ENCODE results near the gene RAB6A. TPM values are rescaled to one million over a fixed set of nuclear protein-coding genes. Genes with fewer than 3 reads are reported as not detected.
A peak's percentile ranks its signal among the peaks of the same experiment; 100 is the strongest.

The RAB6A gene
- total RNA-seq, 4 donors from 2014 or later = 49.0 to 232 (median 206) TPM

GRCh38 chr11:73716153-73717056, 44.5 kb downstream of the RAB6A start:
- TF ChIP-seq CTCF (IDR thresholded peaks at IDR 0.05) (no peak), POLR2A (IDR thresholded peaks at IDR 0.05) (no peak), POLR2AphosphoS5 (IDR thresholded peaks at IDR 0.05) (no peak), EP300 (IDR thresholded peaks at IDR 0.05; ENCODE audit: low read depth) (no peak)
- Histone ChIP-seq H3K27me3 (no peaks in the 10 kb centered on the region), H3K4me1 (peaks cover 0 to 9% (median 1%) of the 10 kb centered on the region in 4 donors), H3K27ac (no peak overlapping the region), H3K9me3 (no peaks in the 10 kb centered on the region), H3K36me3 (peaks cover 0 to 18% (median 5%) of the 10 kb centered on the region in 4 donors), H3K4me3 (no peak overlapping the region)
- intact Hi-C loops (cut with DNase I; ENCODE audit: low total_unique reads) (no loop called here), in situ Hi-C loops (cut with MboI; ENCODE audit: low pct_ligation_motif_present in 1 of 4, low pct_unique_long_range_greater_than_20kb in 1 of 4, low sequenced_read_pairs in 3 of 4) (no loop called here)
- 50 to 78% methylated on average over 1 of the region's 1 CpG for WGBS, 2 donors (ENCODE audit: low coverage in 1 of 2)
- DNase-seq = no peak

- Histone ChIP-seq H3K36me3 (peaks cover 0 to 18% (median 5%) of the 10 kb centered on the region in 4 donors), H3K27me3 (no peaks in the 10 kb centered on the region), H3K4me1 (peaks cover 0 to 9% (median 1%) of the 10 kb centered on the region in 4 donors), H3K9me3 (no peaks in the 10 kb centered on the region), H3K4me3 (no peak overlapping the region), H3K27ac (no peak overlapping the region)
- WGBS, 2 donors (ENCODE audit: low coverage in 1 of 2) = 63 to 90% methylated on average over 2 of the region's 2 CpGs
- TF ChIP-seq POLR2A (IDR thresholded peaks at IDR 0.05) = no peak
- no peak for TF ChIP-seq EP300 (IDR thresholded peaks at IDR 0.05; ENCODE audit: low read depth)
- no peak for TF ChIP-seq POLR2AphosphoS5 (IDR thresholded peaks at IDR 0.05)
- no peak for TF ChIP-seq CTCF (IDR thresholded peaks at IDR 0.05)
- in situ Hi-C loops (cut with MboI; ENCODE audit: low pct_ligation_motif_present in 1 of 4, low pct_unique_long_range_greater_than_20kb in 1 of 4, low sequenced_read_pairs in 3 of 4) = no loop called here
- intact Hi-C loops (cut with DNase I; ENCODE audit: low total_unique reads) = no loop called here
- DNase-seq = no peak
Measured at GRCh38 chr11:73715541-73715940, 45.3 kb downstream of the RAB6A start.

- no peak for TF ChIP-seq POLR2AphosphoS5 (IDR thresholded peaks at IDR 0.05)
- TF ChIP-seq POLR2A (IDR thresholded peaks at IDR 0.05) = no peak
- TF ChIP-seq EP300 (IDR thresholded peaks at IDR 0.05; ENCODE audit: low read depth) = no peak
- Histone ChIP-seq H3K27ac (no peak overlapping the region), H3K4me3 (no peak overlapping the region), H3K36me3 (peaks cover 0 to 21% (median 3%) of the 10 kb centered on the region in 4 donors), H3K9me3 (no peaks in the 10 kb centered on the region), H3K4me1 (peaks cover 0 to 2% (median under 1%) of the 10 kb centered on the region in 4 donors), H3K27me3 (no peaks in the 10 kb centered on the region)
- in situ Hi-C loops (cut with MboI; ENCODE audit: low pct_ligation_motif_present in 1 of 4, low pct_unique_long_range_greater_than_20kb in 1 of 4, low sequenced_read_pairs in 3 of 4) (no loop called here), intact Hi-C loops (cut with DNase I; ENCODE audit: low total_unique reads) (no loop called here)
- 80 to 100% methylated on average over 1 to 3 of the region's 3 CpGs for WGBS, 2 donors (ENCODE audit: low coverage in 1 of 2)
- DNase-seq = no peak
Measured at GRCh38 chr11:73710964-73711363, 49.9 kb downstream of the RAB6A start.

GRCh38 chr11:73705053-73705452, 55.8 kb downstream of the RAB6A start:
- no peaks in the 10 kb centered on the region for H3K27me3 ChIP-seq
- no peaks in the 10 kb centered on the region for H3K9me3 ChIP-seq
- DNase-seq = peak; percentile 36
- WGBS, 2 donors (ENCODE audit: low coverage in 1 of 2) = 75 to 91% methylated on average over 1 of the region's 1 CpG
- intact Hi-C loops (cut with DNase I; ENCODE audit: low total_unique reads) = no loop called here
- peaks cover 0 to 34% (median 7%) of the 10 kb centered on the region in 4 donors for H3K36me3 ChIP-seq
- no peak for TF ChIP-seq POLR2A (IDR thresholded peaks at IDR 0.05)
- TF ChIP-seq POLR2AphosphoS5 (IDR thresholded peaks at IDR 0.05) = no peak
- TF ChIP-seq CTCF (IDR thresholded peaks at IDR 0.05) = no peak
- TF ChIP-seq EP300 (IDR thresholded peaks at IDR 0.05; ENCODE audit: low read depth) = no peak
- H3K4me1 ChIP-seq = peaks cover 0 to 12% (median 6%) of the 10 kb centered on the region in 4 donors
- in situ Hi-C loops (cut with MboI; ENCODE audit: low pct_ligation_motif_present in 1 of 4, low pct_unique_long_range_greater_than_20kb in 1 of 4, low sequenced_read_pairs in 3 of 4) = no loop called here
- H3K27ac ChIP-seq = peak overlapping the region; percentile 40 to 67 (median 58)
- no peak overlapping the region for H3K4me3 ChIP-seq
